ENCODE data around the gene ATP9A. TPM values are rescaled to one million over a fixed set of nuclear protein-coding genes. Genes with fewer than 3 reads are reported as not detected.

Gene ATP9A
- total and polyA plus RNA-seq, 10 of the 15 experiments (the other 5 are each of a cell fraction or from before 2014, with no cell fraction given) = 0.03 to 0.81 (median 0.14) TPM

- no peak for TF ChIP-seq JUNB (IDR thresholded peaks at IDR 0.05)
- no peak for TF ChIP-seq ZNF384 (IDR thresholded peaks at IDR 0.05; ENCODE audit: borderline replicate concordance, low read depth, low read length)
- no peak for TF ChIP-seq SUZ12 (IDR thresholded peaks at IDR 0.05; ENCODE audit: unreplicated experiment)
- TF ChIP-seq LARP7 (IDR thresholded peaks at IDR 0.05) = no peak
- no peak for TF ChIP-seq MTA3 (IDR thresholded peaks at IDR 0.05; ENCODE audit: borderline replicate concordance, low read length)
- TF ChIP-seq RELA (IDR thresholded peaks at IDR 0.05; ENCODE audit: borderline replicate concordance, partially characterized antibody) = no peak
- no peak for TF ChIP-seq SMARCA5 (IDR thresholded peaks at IDR 0.05)
- TF ChIP-seq, protein P1, sequence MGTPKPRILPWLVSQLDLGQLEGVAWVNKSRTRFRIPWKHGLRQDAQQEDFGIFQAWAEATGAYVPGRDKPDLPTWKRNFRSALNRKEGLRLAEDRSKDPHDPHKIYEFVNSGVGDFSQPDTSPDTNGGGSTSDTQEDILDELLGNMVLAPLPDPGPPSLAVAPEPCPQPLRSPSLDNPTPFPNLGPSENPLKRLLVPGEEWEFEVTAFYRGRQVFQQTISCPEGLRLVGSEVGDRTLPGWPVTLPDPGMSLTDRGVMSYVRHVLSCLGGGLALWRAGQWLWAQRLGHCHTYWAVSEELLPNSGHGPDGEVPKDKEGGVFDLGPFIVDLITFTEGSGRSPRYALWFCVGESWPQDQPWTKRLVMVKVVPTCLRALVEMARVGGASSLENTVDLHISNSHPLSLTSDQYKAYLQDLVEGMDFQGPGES (IDR thresholded peaks at IDR 0.05) = no peak
- TF ChIP-seq BHLHE40 (IDR thresholded peaks at IDR 0.05; ENCODE audit: borderline replicate concordance in 1 of 2, low read depth in 2 of 2, low read length in 1 of 2) = no peak
- TF ChIP-seq YY1 (IDR thresholded peaks at IDR 0.05; ENCODE audit: low read depth, low read length) = no peak
- TF ChIP-seq RFX5 (IDR thresholded peaks at IDR 0.05; ENCODE audit: low read depth, low read length) = no peak
- TF ChIP-seq, protein P2, sequence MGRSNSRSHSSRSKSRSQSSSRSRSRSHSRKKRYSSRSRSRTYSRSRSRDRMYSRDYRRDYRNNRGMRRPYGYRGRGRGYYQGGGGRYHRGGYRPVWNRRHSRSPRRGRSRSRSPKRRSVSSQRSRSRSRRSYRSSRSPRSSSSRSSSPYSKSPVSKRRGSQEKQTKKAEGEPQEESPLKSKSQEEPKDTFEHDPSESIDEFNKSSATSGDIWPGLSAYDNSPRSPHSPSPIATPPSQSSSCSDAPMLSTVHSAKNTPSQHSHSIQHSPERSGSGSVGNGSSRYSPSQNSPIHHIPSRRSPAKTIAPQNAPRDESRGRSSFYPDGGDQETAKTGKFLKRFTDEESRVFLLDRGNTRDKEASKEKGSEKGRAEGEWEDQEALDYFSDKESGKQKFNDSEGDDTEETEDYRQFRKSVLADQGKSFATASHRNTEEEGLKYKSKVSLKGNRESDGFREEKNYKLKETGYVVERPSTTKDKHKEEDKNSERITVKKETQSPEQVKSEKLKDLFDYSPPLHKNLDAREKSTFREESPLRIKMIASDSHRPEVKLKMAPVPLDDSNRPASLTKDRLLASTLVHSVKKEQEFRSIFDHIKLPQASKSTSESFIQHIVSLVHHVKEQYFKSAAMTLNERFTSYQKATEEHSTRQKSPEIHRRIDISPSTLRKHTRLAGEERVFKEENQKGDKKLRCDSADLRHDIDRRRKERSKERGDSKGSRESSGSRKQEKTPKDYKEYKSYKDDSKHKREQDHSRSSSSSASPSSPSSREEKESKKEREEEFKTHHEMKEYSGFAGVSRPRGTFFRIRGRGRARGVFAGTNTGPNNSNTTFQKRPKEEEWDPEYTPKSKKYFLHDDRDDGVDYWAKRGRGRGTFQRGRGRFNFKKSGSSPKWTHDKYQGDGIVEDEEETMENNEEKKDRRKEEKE (IDR thresholded peaks at IDR 0.05) = no peak
- TF ChIP-seq, protein P3, sequence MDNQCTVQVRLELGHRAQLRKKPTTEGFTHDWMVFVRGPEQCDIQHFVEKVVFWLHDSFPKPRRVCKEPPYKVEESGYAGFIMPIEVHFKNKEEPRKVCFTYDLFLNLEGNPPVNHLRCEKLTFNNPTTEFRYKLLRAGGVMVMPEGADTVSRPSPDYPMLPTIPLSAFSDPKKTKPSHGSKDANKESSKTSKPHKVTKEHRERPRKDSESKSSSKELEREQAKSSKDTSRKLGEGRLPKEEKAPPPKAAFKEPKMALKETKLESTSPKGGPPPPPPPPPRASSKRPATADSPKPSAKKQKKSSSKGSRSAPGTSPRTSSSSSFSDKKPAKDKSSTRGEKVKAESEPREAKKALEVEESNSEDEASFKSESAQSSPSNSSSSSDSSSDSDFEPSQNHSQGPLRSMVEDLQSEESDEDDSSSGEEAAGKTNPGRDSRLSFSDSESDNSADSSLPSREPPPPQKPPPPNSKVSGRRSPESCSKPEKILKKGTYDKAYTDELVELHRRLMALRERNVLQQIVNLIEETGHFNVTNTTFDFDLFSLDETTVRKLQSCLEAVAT (IDR thresholded peaks at IDR 0.05) = no peak
Measured at GRCh38 chr20:51759769-51760510, 8.2 kb downstream of the ATP9A start (continued).

Data from GM12878 (cell line).